Prostate gland (tissue), 2 donors: ENCODE results near the gene TTLL5. TPM values are rescaled to one million over a fixed set of nuclear protein-coding genes. Genes with fewer than 3 reads are reported as not detected.

Experiments used
- DNase-seq: peaks from one replicate; pipeline ENCODE4 v3.0.0-alpha.2; 2019; ENCODE audit warnings: low spot score
- H3K27ac ChIP-seq, 2 donors: fragments of 200-600 bp; sonication (generic); 2 replicates each; pipeline ENCODE4 v1.5.1; 2017 to 2019
- H3K27me3 ChIP-seq: fragments of 200-600 bp; sonication (generic); replicated peaks from 2 replicates; pipeline ENCODE4 v1.5.1; 2019; ENCODE audit not compliant: insufficient read depth
- H3K36me3 ChIP-seq, 2 donors: fragments of 200-600 bp; sonication (generic); 1 replicate in 1 of 2; 2 replicates in 1 of 2; pipeline versions ENCODE4 v1.5.1 to v1.8.1; 2017 to 2019
- H3K4me1 ChIP-seq: fragments of 200-600 bp; sonication (generic); replicated peaks from 2 replicates; pipeline ENCODE4 v1.5.1; 2019
- H3K4me3 ChIP-seq, 2 donors: fragments of 200-600 bp; sonication (generic); 2 replicates each; pipeline ENCODE4 v1.5.1; 2017 to 2019
- H3K9me3 ChIP-seq: fragments of 200-600 bp; sonication (generic); 2 replicates; pipeline ENCODE4 v1.5.1; 2017
- POLR2A ChIP-seq: fragments of 450-650 bp; IDR thresholded peaks from one replicate; pipeline ENCODE4 v1.6.1; 2016; ENCODE audit warnings: antibody characterized with exemption, mild to moderate bottlenecking
- POLR2AphosphoS5 ChIP-seq: sonication (generic); formaldehyde crosslinking; IDR thresholded peaks from one replicate; pipeline ENCODE4 v1.6.1; 2017; ENCODE audit warnings: antibody characterized with exemption
- WGBS: methylation state at CpG from one replicate; pipeline ENCODE4 v1.1.5; 2018; 5-methylcytosine and 5-hydroxymethylcytosine counted together
- intact Hi-C: fragments of 100-400 bp; cut with DNase I; formaldehyde crosslinking; loops from one replicate; pipeline ENCODE4 v1.14.2; 2022
- total RNA-seq, 2 donors: library from RNA; depleted of rRNA; stranded (reverse); fragments of >200 nt; gene quantifications; one replicate each; pipeline ENCODE4 v1.1.0, GENCODE V29; 2016
- TF ChIP-seq, protein P1 (sequence below), 4 experiments: fragments of 200-600 bp in 2 of 4; fragments of 450-650 bp in 2 of 4; sonication (generic) in 2 of 4; IDR thresholded peaks; 1 replicate in 3 of 4; 2 replicates in 1 of 4; pipeline ENCODE4 v1.5.1; 2016 to 2019; ENCODE audit warnings: antibody characterized with exemption in 4 of 4, mild to moderate bottlenecking in 2 of 4, moderate library complexity in 2 of 4

TTLL5 gene
- total RNA-seq, 2 donors from 2014 or later = 40.3 to 46.2 TPM

- Histone ChIP-seq H3K27ac (no peak overlapping the region), H3K9me3 (no peaks in the 10 kb centered on the region), H3K4me3 (no peak overlapping the region), H3K4me1 (no peaks in the 10 kb centered on the region), H3K36me3 (no peaks in the 10 kb centered on the region), H3K27me3 (no peaks in the 10 kb centered on the region)
- no peak for DNase-seq
- TF ChIP-seq, protein P1, sequence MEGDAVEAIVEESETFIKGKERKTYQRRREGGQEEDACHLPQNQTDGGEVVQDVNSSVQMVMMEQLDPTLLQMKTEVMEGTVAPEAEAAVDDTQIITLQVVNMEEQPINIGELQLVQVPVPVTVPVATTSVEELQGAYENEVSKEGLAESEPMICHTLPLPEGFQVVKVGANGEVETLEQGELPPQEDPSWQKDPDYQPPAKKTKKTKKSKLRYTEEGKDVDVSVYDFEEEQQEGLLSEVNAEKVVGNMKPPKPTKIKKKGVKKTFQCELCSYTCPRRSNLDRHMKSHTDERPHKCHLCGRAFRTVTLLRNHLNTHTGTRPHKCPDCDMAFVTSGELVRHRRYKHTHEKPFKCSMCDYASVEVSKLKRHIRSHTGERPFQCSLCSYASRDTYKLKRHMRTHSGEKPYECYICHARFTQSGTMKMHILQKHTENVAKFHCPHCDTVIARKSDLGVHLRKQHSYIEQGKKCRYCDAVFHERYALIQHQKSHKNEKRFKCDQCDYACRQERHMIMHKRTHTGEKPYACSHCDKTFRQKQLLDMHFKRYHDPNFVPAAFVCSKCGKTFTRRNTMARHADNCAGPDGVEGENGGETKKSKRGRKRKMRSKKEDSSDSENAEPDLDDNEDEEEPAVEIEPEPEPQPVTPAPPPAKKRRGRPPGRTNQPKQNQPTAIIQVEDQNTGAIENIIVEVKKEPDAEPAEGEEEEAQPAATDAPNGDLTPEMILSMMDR (IDR thresholded peaks at IDR 0.05) = no peak
- TF ChIP-seq POLR2AphosphoS5 (no peak), POLR2A (no peak)
- intact Hi-C loops = no loop called here
- 86% methylated on average over 3 of the region's 3 CpGs for WGBS
Observed at GRCh38 chr14:75879031-75879430, 218.0 kb downstream of the TTLL5 start.

DNA sequence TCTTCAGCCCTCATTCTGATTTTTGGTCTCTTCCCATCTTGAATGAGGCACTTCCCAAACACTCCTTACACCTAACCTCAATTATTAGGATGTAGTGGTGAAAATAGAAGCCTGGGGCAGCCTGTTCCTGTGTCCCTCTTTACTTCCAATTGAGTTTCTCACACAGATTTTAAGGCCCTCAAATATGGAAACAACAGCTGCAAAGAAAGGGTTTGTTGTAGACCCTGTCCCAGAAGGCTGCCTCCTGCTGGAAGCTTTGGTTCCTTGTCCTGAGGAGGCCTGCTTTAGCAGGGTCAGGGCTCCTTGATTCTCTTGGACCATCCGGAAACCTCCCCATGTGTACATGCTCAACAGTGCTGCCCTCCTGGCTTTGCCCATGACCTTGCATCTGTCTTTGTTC is 219.5 kb downstream of the TTLL5 start:
- no peaks in the 10 kb centered on the region for H3K27me3 ChIP-seq
- WGBS = 100% methylated on average over 1 of the region's 1 CpG
- H3K4me1 ChIP-seq = no peaks in the 10 kb centered on the region
- no peaks in the 10 kb centered on the region for H3K9me3 ChIP-seq
- H3K36me3 ChIP-seq = no peaks in the 10 kb centered on the region
- TF ChIP-seq POLR2AphosphoS5 (no peak), POLR2A (no peak)
- TF ChIP-seq, protein P1 (IDR thresholded peaks at IDR 0.05) = no peak
- no peak overlapping the region for H3K4me3 ChIP-seq
- intact Hi-C loops = no loop called here
- H3K27ac ChIP-seq = no peak overlapping the region
- DNase-seq = no peak

DNA sequence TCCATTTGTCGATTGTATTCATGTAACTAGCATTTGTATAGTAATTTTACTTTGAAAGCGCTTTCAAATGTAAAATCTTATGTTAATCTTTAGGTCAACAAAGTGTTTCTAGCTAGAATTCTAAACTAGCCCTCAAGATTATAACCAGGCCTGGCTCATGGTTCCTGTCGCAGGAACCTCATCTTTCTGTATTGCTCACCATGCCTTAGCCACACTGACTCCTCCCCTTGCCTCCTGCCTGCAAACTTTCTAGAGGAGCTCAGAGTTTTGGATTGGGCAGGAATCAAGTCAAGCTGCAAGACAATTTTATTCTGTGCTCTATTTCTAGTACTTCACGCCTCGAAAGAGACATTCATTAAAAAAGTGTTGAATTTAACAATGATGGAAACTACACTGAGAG is 220.9 kb downstream of the TTLL5 start:
- TF ChIP-seq, protein P1 (IDR thresholded peaks at IDR 0.05) = no peak
- TF ChIP-seq POLR2A = no peak
- no peak for TF ChIP-seq POLR2AphosphoS5

GRCh38 chr14:75884198-75884611 is 223.2 kb downstream of the TTLL5 start:
- DNase-seq = no peak
- Histone ChIP-seq H3K36me3 (no peaks in the 10 kb centered on the region), H3K4me1 (no peaks in the 10 kb centered on the region), H3K9me3 (no peaks in the 10 kb centered on the region), H3K27ac (no peak overlapping the region), H3K4me3 (no peak overlapping the region), H3K27me3 (no peaks in the 10 kb centered on the region)
- intact Hi-C loops = no loop called here
- TF ChIP-seq POLR2A = no peak
- TF ChIP-seq, protein P1 (IDR thresholded peaks at IDR 0.05) = no peak
- TF ChIP-seq POLR2AphosphoS5 = no peak
- WGBS = 64% methylated on average over 6 of the region's 6 CpGs

More for the DNA sequence above, 220.9 kb downstream of the TTLL5 start:
- no peaks in the 10 kb centered on the region for H3K4me1 ChIP-seq
- intact Hi-C loops = no loop called here
- no peaks in the 10 kb centered on the region for H3K36me3 ChIP-seq
- H3K27me3 ChIP-seq = no peaks in the 10 kb centered on the region
- no peaks in the 10 kb centered on the region for H3K9me3 ChIP-seq
- H3K4me3 ChIP-seq = no peak overlapping the region
- 96% methylated on average over 5 of the region's 5 CpGs for WGBS
- DNase-seq = no peak
- no peak overlapping the region for H3K27ac ChIP-seq

GRCh38 chr14:75885829-75886228 is 224.8 kb downstream of the TTLL5 start:
- TF ChIP-seq POLR2A = no peak
- TF ChIP-seq POLR2AphosphoS5 = no peak
- TF ChIP-seq, protein P1 (IDR thresholded peaks at IDR 0.05) = no peak
- Histone ChIP-seq H3K4me3 (no peak overlapping the region), H3K36me3 (no peaks in the 10 kb centered on the region), H3K27me3 (no peaks in the 10 kb centered on the region), H3K9me3 (no peaks in the 10 kb centered on the region), H3K27ac (no peak overlapping the region), H3K4me1 (no peaks in the 10 kb centered on the region)
- WGBS = 88% methylated on average over 2 of the region's 2 CpGs
- DNase-seq = no peak
- intact Hi-C loops = no loop called here
